HCT116 (cell line): ENCODE results near the gene ERBB4. TPM values are rescaled to one million over a fixed set of nuclear protein-coding genes. Genes with fewer than 3 reads are reported as not detected.

Experiments
- ATAC-seq: fragments of 200-7000 bp; cut with Tn5 transposase; 2 replicates; pipeline ENCODE4 v1.9.1; 2020; ENCODE audit warnings: mild to moderate bottlenecking, moderate library complexity
- BruUV-seq: library from RNA; stranded (reverse); fragments of 400-500 nt; replicated peaks from 2 replicates; lab custom pipeline; 2021; lab: Mats Ljungman, UMichigan
- CTCF ChIA-PET: fragments of 300-600 bp; sonication (Branson Sonifier 250); formaldehyde crosslinking; loops from one replicate; lab custom pipeline; 2021; ENCODE audit warnings: antibody characterized with exemption; lab: Charles Lee
- POLR2A ChIA-PET: fragments of 300-600, 350-600 bp; sonication (Branson Sonifier 250); formaldehyde crosslinking; loops from one replicate; lab custom pipeline; 2021; ENCODE audit warnings: antibody characterized with exemption; lab: Charles Lee
- RAD21 ChIA-PET, 2 experiments: fragments of 300-600 bp; sonication (Branson Sonifier 250); formaldehyde crosslinking; loops; one replicate each; lab custom pipeline; 2023; ENCODE audit warnings: low total read pairs in 2 of 2; ENCODE audit not compliant: uncharacterized antibody in 2 of 2, unreplicated experiment in 2 of 2, low non-redundant PET in 1 of 2; lab: Charles Lee
- DNase-seq: peaks from one replicate; pipeline ENCODE4 v3.0.0-alpha.2; 2010; ENCODE audit warnings: low read depth, low spot score
- H2AFZ ChIP-seq: fragments of 200-600 bp; shearing (Covaris generic), sonication (generic); 2 replicates; pipeline ENCODE4 v1.6.1; 2017; ENCODE audit warnings: low read depth, mixed run types, mixed read lengths, antibody characterized with exemption, low read length; ENCODE audit not compliant: poor library complexity, severe bottlenecking
- H3K27ac ChIP-seq: 2 replicates; pipeline ENCODE4 v1.5.1; 2012; ENCODE audit warnings: low read depth, low read length
- H3K27me3 ChIP-seq: fragments of 200-600 bp; sonication (generic); 2 replicates; pipeline ENCODE4 v1.6.1; 2016; ENCODE audit warnings: mixed run types, low read length, mixed read lengths; ENCODE audit not compliant: insufficient read depth
- H3K36me3 ChIP-seq, 2 experiments: fragments of 200-500 bp in 1 of 2; fragments of 200-600 bp in 1 of 2; sonication (Bioruptor generic) in 1 of 2; sonication (generic) in 1 of 2; 2 replicates each; pipeline versions ENCODE4 v1.5.1 to v1.6.1; 2014 to 2016; ENCODE audit warnings: low read length in 2 of 2, inconsistent platforms in 1 of 2, mixed read lengths in 1 of 2, mixed run types in 1 of 2; ENCODE audit not compliant: insufficient read depth in 2 of 2, control insufficient read depth in 1 of 2
- H3K4me1 ChIP-seq, 2 experiments: fragments of 200-600 bp in 1 of 2; sonication (generic) in 1 of 2; 2 replicates each; pipeline versions ENCODE4 v1.5.1 to v1.6.1; 2012 to 2017; ENCODE audit warnings: low read length in 2 of 2, inconsistent platforms in 1 of 2, mild to moderate bottlenecking in 1 of 2, mixed read lengths in 1 of 2, mixed run types in 1 of 2, moderate library complexity in 1 of 2; ENCODE audit not compliant: insufficient read depth in 2 of 2, control insufficient read depth in 1 of 2
- H3K4me2 ChIP-seq: fragments of 200-600 bp; sonication (generic); 2 replicates; pipeline ENCODE4 v1.6.1; 2017; ENCODE audit warnings: mixed run types, low read length, mixed read lengths
- H3K4me3 ChIP-seq, 2 experiments: fragments of 200-600 bp in 1 of 2; sonication (generic) in 1 of 2; replicated peaks in 1 of 2; 2 replicates each; pipeline ENCODE4 v1.5.1; 2011 to 2016; ENCODE audit warnings: low read length in 2 of 2, control low read depth in 1 of 2, low read depth in 1 of 2, mild to moderate bottlenecking in 1 of 2, mixed read lengths in 1 of 2, mixed run types in 1 of 2
- H3K79me2 ChIP-seq: fragments of 200-600 bp; sonication (generic); 2 replicates; pipeline ENCODE4 v1.6.1; 2017; ENCODE audit warnings: mild to moderate bottlenecking, mixed run types, low read length, moderate library complexity, mixed read lengths; ENCODE audit not compliant: insufficient read depth
- H3K9ac ChIP-seq: fragments of 200-600 bp; sonication (generic); 2 replicates; pipeline ENCODE4 v1.6.1; 2016; ENCODE audit warnings: low read length, mixed read lengths
- H3K9me2 ChIP-seq: fragments of 200-600 bp; sonication (generic), shearing (Covaris generic); 2 replicates; pipeline ENCODE4 v1.6.1; 2017; ENCODE audit warnings: mixed run types, mild to moderate bottlenecking, moderate library complexity; ENCODE audit not compliant: insufficient read depth
- H3K9me3 ChIP-seq, 2 experiments: fragments of 200-500 bp in 1 of 2; fragments of 200-600 bp in 1 of 2; sonication (Bioruptor generic) in 1 of 2; sonication (generic) in 1 of 2; 2 replicates each; pipeline ENCODE4 v1.6.1; 2014 to 2017; ENCODE audit warnings: low read length in 2 of 2, mixed read lengths in 2 of 2, inconsistent platforms in 1 of 2, low read depth in 1 of 2, mild to moderate bottlenecking in 1 of 2, mixed run types in 1 of 2, moderate library complexity in 1 of 2; ENCODE audit not compliant: control insufficient read depth in 1 of 2, insufficient read depth in 1 of 2
- H4K20me1 ChIP-seq: fragments of 200-600 bp; sonication (generic), shearing (Covaris generic); 2 replicates; pipeline ENCODE4 v1.6.1; 2017; ENCODE audit warnings: mixed run types, mild to moderate bottlenecking, moderate library complexity; ENCODE audit not compliant: insufficient read depth
- CBX3 ChIP-seq: IDR thresholded peaks from 2 replicates; pipeline ENCODE4 v1.6.1; 2012; ENCODE audit warnings: low read depth
- CEBPB ChIP-seq: IDR thresholded peaks from 2 replicates; pipeline ENCODE4 v1.6.1; 2012; ENCODE audit warnings: low read depth
- ELF1 ChIP-seq: IDR thresholded peaks from 2 replicates; pipeline ENCODE4 v1.6.1; 2012; ENCODE audit warnings: low read depth, borderline replicate concordance
- EZH2phosphoT487 ChIP-seq: fragments of 200-600 bp; IDR thresholded peaks from 2 replicates; pipeline ENCODE4 v1.6.1; 2018; ENCODE audit warnings: antibody characterized with exemption, borderline replicate concordance
- FOSL1 ChIP-seq: IDR thresholded peaks from 2 replicates; pipeline ENCODE4 v1.6.1; 2012; ENCODE audit warnings: low read depth
- JUND ChIP-seq: IDR thresholded peaks from 2 replicates; pipeline ENCODE4 v1.6.1; 2012
- MAX ChIP-seq: IDR thresholded peaks from 2 replicates; pipeline ENCODE4 v1.6.1; 2012
- POLR2A ChIP-seq: IDR thresholded peaks from 2 replicates; pipeline ENCODE4 v1.7.0; 2011; ENCODE audit warnings: borderline replicate concordance; ENCODE audit not compliant: insufficient read depth, insufficient read length; ENCODE audit errors: extremely low read depth
- RAD21 ChIP-seq: IDR thresholded peaks from 2 replicates; pipeline ENCODE4 v1.6.1; 2012; ENCODE audit warnings: low read depth, mild to moderate bottlenecking
- REST ChIP-seq: IDR thresholded peaks from 2 replicates; pipeline ENCODE4 v1.6.1; 2012; ENCODE audit warnings: low read depth
- SIN3A ChIP-seq: IDR thresholded peaks from 2 replicates; pipeline ENCODE4 v1.6.1; 2012; ENCODE audit warnings: low read depth
- SP1 ChIP-seq: IDR thresholded peaks from 2 replicates; pipeline ENCODE4 v1.6.1; 2012; ENCODE audit warnings: low read depth
- SRF ChIP-seq: IDR thresholded peaks from 2 replicates; pipeline ENCODE4 v1.6.1; 2012; ENCODE audit warnings: low read depth
- TCF7L2 ChIP-seq: IDR thresholded peaks from 2 replicates; pipeline ENCODE4 v1.7.0; 2011; ENCODE audit warnings: borderline replicate concordance, inconsistent platforms; ENCODE audit not compliant: insufficient read depth, insufficient read length; ENCODE audit errors: extremely low read depth
- YY1 ChIP-seq: IDR thresholded peaks from 2 replicates; pipeline ENCODE4 v1.6.1; 2011; ENCODE audit warnings: low read length, low read depth, moderate library complexity, mild to moderate bottlenecking; ENCODE audit not compliant: insufficient replicate concordance; ENCODE audit errors: extremely low read depth
- ZBTB33 ChIP-seq: IDR thresholded peaks from 2 replicates; pipeline ENCODE4 v1.6.1; 2011; ENCODE audit warnings: mild to moderate bottlenecking, low read length, moderate library complexity; ENCODE audit not compliant: insufficient replicate concordance; ENCODE audit errors: extremely low read depth
- ZFX ChIP-seq: fragments of 450-650 bp; IDR thresholded peaks from 2 replicates; pipeline ENCODE4 v1.6.1; 2017
- intact Hi-C: fragments of 100-400 bp; cut with micrococcal nuclease; formaldehyde crosslinking; loops from 2 replicates; pipeline ENCODE4 v1.10.0; 2022
- total RNA-seq: library from RNA; stranded (reverse); gene quantifications from one replicate; pipeline ENCODE4 v1.2.1, GENCODE V29; 2021; ENCODE audit not compliant: unreplicated experiment

ERBB4 gene
- total RNA-seq, 1 experiment from 2014 or later: 0.10 TPM

- Histone ChIP-seq H3K4me1 (no peaks in the 10 kb centered on the region), H3K36me3 (no peaks in the 10 kb centered on the region), H3K79me2 (no peaks in the 10 kb centered on the region), H2AFZ (no peak overlapping the region), H3K27me3 (no peaks in the 10 kb centered on the region), H3K4me3 (no peak overlapping the region), H3K27ac (no peak overlapping the region), H3K9ac (no peak overlapping the region), H3K9me2 (no peaks in the 10 kb centered on the region), H4K20me1 (no peaks in the 10 kb centered on the region), H3K9me3 (no peaks in the 10 kb centered on the region), H3K4me2 (no peak overlapping the region)
- TF ChIP-seq SRF (no peak), ZBTB33 (no peak), CBX3 (no peak), ZFX (no peak), CEBPB (no peak), TCF7L2 (no peak), POLR2A (no peak), YY1 (no peak), JUND (no peak), RAD21 (no peak), SIN3A (no peak), ELF1 (no peak), SP1 (no peak), REST (no peak), MAX (no peak), EZH2phosphoT487 (no peak), FOSL1 (no peak)
- DNase-seq: no peak
- ChIA-PET RAD21 (no interaction called here), POLR2A (no interaction called here), CTCF (no interaction called here)
- BruUV-seq: no TSS peak
- intact Hi-C loops: no loop called here
- ATAC-seq: no peak
Observed at GRCh38 chr2:211760103-211760502, 778.5 kb downstream of the ERBB4 start.
